Neural crest cell (in vitro differentiated cells): ENCODE results near the gene SETD9. TPM values are rescaled to one million over a fixed set of nuclear protein-coding genes. Genes with fewer than 3 reads are reported as not detected.

Experiments
- DNase-seq: peaks from one replicate; pipeline ENCODE4 v3.0.0; 2021; ENCODE audit warnings: low read depth, mixed read lengths, low spot score
- H3K27ac Mint-ChIP-seq: one replicate; pipeline ENCODE4 v1.8.0; 2021; ENCODE audit warnings: mild to moderate bottlenecking, mixed read lengths; ENCODE audit not compliant: unreplicated experiment
- H3K27me3 Mint-ChIP-seq: 2 replicates; pipeline ENCODE4 v1.8.0; 2021; ENCODE audit warnings: low read depth, mild to moderate bottlenecking, mixed read lengths
- H3K36me3 Mint-ChIP-seq: 2 replicates; pipeline ENCODE4 v1.8.0; 2021; ENCODE audit warnings: low read depth, mild to moderate bottlenecking, mixed read lengths
- H3K4me1 Mint-ChIP-seq: 2 replicates; pipeline ENCODE4 v1.8.0; 2021; ENCODE audit warnings: mixed read lengths
- H3K4me3 Mint-ChIP-seq: one replicate; pipeline ENCODE4 v1.8.0; 2021; ENCODE audit warnings: mild to moderate bottlenecking, mixed read lengths
- H3K9me3 Mint-ChIP-seq: 2 replicates; pipeline ENCODE4 v1.8.0; 2021; ENCODE audit warnings: mixed read lengths
- long read RNA-seq: library from polyadenylated mRNA; unstranded; transcript quantifications from one replicate; pipeline ENCODE4 v2.0.0, GENCODE V29; 2020
- total RNA-seq: library from RNA; stranded (reverse); gene quantifications from 2 replicates; pipeline ENCODE4 v1.2.1, GENCODE V29; 2021
- TF ChIP-seq, protein P1 (sequence below): fragments of 200-600 bp; sonication (generic); conservative IDR thresholded peaks from 2 replicates; pipeline ENCODE4 v1.5.0; 2021; ENCODE audit warnings: antibody characterized with exemption, mild to moderate bottlenecking

The SETD9 gene, protein sequence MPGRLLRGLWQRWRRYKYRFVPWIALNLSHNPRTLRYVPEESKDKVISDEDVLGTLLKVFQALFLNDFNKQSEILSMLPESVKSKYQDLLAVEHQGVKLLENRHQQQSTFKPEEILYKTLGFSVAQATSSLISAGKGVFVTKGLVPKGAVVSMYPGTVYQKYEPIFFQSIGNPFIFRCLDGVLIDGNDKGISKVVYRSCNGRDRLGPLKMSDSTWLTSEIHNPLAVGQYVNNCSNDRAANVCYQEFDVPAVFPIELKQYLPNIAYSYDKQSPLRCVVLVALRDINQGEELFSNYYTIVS
- total RNA-seq, result 21.2 and 23.7 TPM in 2 replicates
- long read RNA-seq, transcript SETD9-201 (6 exons, 1,619 nt), result major isoform, 18 of 32 reads
- long read RNA-seq, partial matches to known transcripts, result 1 of 32 reads
- long read RNA-seq, other reads (novel, unspliced or antisense), result 6 of 32 reads

DNA sequence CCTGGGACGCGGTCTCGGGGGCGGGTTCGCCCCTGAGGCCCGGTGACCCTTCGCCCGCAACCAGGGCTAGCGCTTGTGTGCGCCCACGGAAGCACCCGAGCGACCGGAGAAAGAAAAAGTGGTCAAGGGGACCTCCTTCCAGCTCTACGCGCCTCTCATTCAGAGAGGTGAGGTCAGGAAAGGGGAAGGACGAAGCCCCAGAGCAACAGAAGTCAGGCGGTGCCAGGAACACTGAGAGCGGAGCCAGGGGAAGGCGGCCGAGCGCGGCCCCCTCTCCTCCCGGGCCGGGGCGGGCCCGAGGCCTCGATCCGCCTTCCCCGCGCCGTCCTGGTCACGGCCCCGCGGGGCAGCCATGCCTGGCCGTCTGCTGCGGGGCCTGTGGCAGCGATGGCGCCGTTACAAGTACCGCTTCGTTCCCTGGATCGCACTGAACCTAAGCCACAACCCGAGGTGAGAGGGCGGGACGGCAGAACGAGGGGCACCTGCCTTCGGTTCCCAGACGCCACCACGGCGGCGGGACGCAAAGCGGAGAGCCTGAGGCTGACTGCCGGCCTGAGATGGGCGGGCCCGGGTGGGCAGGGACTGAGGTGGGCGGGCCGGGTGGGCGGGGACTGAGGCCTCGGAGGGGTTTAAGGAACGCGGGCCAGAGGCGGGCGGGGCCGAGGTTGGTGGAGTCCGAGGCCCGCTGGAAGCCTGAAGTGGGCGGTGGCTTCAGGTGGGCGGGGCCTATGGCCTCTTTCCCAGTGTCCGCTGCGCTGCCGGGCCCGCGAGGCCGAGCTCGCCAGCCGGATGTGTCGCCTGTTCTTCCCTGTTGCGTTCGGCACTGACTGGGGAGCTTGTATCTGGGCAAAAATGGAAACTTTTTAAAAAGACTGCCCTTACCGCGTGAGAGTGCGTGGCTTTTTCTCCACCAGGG lies at the start of gene SETD9:
Gene SETD9, plus strand, starts transcription at position 303 of the 916 bp plus-strand sequence. Its CDS starts 50 bp downstream, at position 353.
- H3K27ac Mint-ChIP-seq, result peak within 1 kb of the TSS; percentile 99
- H3K27me3 Mint-ChIP-seq, result no peaks in the 10 kb centered on the region
- peaks cover 7% of the 10 kb centered on the region for H3K9me3 Mint-ChIP-seq
- TF ChIP-seq, protein P1, sequence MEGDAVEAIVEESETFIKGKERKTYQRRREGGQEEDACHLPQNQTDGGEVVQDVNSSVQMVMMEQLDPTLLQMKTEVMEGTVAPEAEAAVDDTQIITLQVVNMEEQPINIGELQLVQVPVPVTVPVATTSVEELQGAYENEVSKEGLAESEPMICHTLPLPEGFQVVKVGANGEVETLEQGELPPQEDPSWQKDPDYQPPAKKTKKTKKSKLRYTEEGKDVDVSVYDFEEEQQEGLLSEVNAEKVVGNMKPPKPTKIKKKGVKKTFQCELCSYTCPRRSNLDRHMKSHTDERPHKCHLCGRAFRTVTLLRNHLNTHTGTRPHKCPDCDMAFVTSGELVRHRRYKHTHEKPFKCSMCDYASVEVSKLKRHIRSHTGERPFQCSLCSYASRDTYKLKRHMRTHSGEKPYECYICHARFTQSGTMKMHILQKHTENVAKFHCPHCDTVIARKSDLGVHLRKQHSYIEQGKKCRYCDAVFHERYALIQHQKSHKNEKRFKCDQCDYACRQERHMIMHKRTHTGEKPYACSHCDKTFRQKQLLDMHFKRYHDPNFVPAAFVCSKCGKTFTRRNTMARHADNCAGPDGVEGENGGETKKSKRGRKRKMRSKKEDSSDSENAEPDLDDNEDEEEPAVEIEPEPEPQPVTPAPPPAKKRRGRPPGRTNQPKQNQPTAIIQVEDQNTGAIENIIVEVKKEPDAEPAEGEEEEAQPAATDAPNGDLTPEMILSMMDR, result no peak
- peaks cover 10% of the 10 kb centered on the region for H3K36me3 Mint-ChIP-seq
- peak; percentile 97 for DNase-seq
- peaks cover 26% of the 10 kb centered on the region for H3K4me1 Mint-ChIP-seq
- H3K4me3 Mint-ChIP-seq, result peak within 1 kb of the TSS; percentile 86

DNA sequence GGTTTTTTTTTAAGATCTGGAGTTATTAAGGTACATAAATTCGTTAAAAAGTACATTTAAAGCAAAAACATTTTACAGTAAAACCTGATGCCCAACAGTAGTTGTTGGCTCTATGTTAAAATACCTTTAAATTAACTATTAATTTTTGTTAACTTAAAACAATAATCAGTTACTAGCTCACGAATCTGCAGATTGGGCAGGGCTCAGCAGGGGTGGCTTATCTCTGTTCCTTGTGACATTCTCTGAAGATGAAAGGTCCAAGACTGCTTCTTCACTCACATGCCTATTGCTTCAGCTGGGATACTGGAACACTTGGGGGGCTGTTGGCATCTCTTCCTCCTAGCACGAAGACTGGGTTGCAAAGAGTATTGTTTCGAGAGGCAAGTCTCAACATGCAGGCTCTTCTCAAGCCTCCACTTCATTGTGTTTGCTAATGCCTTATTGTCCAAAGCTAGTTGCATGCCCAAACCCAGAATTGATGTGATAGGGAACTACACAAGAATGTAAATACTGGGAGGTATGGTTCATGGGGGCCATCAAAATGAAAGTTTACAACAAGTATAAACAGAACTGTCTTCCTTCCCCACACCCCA lies 47.4 kb upstream of the SETD9 start:
- H3K4me1 Mint-ChIP-seq, result no peaks in the 10 kb centered on the region
- no peaks in the 10 kb centered on the region for H3K9me3 Mint-ChIP-seq
- peaks cover 17% of the 10 kb centered on the region for H3K36me3 Mint-ChIP-seq
- no peak overlapping the region for H3K4me3 Mint-ChIP-seq
- no peaks in the 10 kb centered on the region for H3K27me3 Mint-ChIP-seq
- no peak for DNase-seq
- H3K27ac Mint-ChIP-seq, result no peak overlapping the region
- TF ChIP-seq, protein P1, result no peak

DNA sequence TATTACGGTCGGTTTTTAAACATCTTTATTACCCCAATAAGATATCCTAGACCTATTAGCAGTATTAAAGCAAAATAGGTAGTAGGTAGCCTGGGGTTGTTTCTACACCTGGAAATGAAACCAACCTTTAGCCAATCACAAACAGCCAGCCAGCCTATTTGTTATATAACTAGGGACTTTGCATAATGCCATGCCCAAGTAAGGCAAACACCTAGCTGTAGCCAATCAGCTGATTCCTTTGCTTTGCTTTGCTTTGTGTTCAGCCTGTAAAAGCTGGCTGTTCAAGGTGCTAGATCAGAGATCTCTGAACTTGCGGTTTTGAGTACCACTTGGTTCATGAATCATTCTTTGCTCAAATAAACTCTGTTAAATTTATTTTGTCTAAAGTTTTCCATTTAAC lies 46.5 kb upstream of the SETD9 start:
- TF ChIP-seq, protein P1, result no peak
- H3K9me3 Mint-ChIP-seq, result no peaks in the 10 kb centered on the region
- no peaks in the 10 kb centered on the region for H3K27me3 Mint-ChIP-seq
- no peak overlapping the region for H3K4me3 Mint-ChIP-seq
- no peak for DNase-seq
- H3K36me3 Mint-ChIP-seq, result peaks cover 17% of the 10 kb centered on the region
- H3K4me1 Mint-ChIP-seq, result no peaks in the 10 kb centered on the region
- no peak overlapping the region for H3K27ac Mint-ChIP-seq

DNA sequence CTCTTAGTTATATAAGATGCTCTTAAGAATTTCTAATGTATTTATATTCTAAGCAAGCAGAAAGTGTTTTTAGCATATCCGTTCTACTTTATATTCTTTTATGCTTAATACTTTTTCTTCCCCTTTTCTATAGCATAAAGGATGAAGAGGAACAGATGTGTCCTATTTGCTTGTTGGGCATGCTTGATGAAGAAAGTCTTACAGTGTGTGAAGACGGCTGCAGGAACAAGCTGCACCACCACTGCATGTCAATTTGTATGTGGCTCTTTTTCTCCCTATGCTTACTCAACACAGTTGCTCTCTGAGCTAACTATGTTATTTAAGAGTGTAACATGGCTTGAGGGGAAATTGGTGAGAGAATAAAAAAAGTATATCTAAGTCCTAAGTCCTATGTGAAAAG lies 37.6 kb upstream of the SETD9 start:
- H3K27me3 Mint-ChIP-seq, result no peaks in the 10 kb centered on the region

DNA sequence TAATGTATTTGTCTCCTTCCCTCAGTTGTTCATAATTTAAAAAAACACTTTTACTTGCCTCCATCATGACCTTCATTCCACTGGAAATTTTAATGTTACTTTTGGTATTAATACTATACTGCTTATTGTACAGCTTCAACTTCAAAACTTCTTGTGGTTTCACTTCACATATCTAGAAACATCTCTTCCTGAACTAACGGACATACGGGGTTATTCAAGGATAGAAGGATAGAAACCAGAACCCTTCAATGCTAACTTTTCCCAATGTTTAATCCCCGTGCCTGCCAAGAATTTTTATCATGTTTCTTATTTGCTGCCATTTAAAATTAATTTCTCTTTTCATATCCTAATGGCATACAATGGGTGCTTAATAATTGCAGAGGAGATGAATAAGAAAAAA lies 36.3 kb upstream of the SETD9 start:
- Mint-ChIP-seq H3K4me1 (no peaks in the 10 kb centered on the region), H3K9me3 (no peaks in the 10 kb centered on the region), H3K27ac (no peak overlapping the region), H3K36me3 (peaks cover 19% of the 10 kb centered on the region), H3K27me3 (no peaks in the 10 kb centered on the region), H3K4me3 (no peak overlapping the region)
- TF ChIP-seq, protein P1, result no peak
- DNase-seq, result no peak

More for the DNA sequence above, 37.6 kb upstream of the SETD9 start:
- Mint-ChIP-seq H3K27ac (no peak overlapping the region), H3K36me3 (peaks cover 12% of the 10 kb centered on the region), H3K9me3 (no peaks in the 10 kb centered on the region), H3K4me3 (no peak overlapping the region), H3K4me1 (no peaks in the 10 kb centered on the region)
- DNase-seq, result no peak
- TF ChIP-seq, protein P1, result no peak
